Esophagus muscularis mucosa (tissue), 3 donors: Measurements from ENCODE around the gene CYSRT1.

Experiments used
- CTCF ChIP-seq, 3 experiments: fragments of 200-600 bp in 2 of 3; fragments of 450-650 bp in 1 of 3; sonication (generic) in 2 of 3; IDR thresholded peaks; one replicate each; pipeline ENCODE4 v1.5.1; 2017 to 2019; ENCODE audit warnings: antibody characterized with exemption in 3 of 3, mild to moderate bottlenecking in 2 of 3, moderate library complexity in 1 of 3
- EP300 ChIP-seq: sonication (generic); formaldehyde crosslinking; IDR thresholded peaks from one replicate; pipeline ENCODE4 v1.6.1; 2017; ENCODE audit warnings: antibody characterized with exemption

DNA sequence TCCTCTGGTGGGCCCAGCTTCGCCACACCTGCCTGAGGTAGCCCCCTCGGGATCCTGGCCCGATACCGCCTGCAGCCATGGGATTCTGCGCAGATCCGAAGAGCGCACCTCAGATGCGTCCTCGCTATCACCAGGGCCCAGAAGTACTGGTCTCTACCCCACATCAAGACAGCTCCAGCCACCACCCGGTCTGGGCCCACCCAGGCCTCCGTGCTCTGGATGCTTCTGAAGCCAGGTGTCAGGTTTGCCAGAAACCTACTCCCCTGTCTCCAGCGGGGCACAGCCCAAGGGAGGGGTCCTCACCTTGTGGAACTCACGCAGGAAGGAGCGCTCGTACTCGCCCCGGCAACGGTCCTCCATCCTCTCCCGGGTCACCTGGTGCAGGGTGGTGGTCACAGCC, 39.1 kb upstream of the CYSRT1 start:
- TF ChIP-seq CTCF (IDR thresholded peaks at IDR 0.05) (no peak), EP300 (no peak)
